Muscle layer of duodenum (tissue), 2 donors: Measurements from ENCODE around the gene DPH7.
"Not testable (repeated sequence)": the region's sequence is repeated elsewhere in the genome, so short reads cannot be mapped to it uniquely, and the experiment has no call there.

Experiments
- H3K27ac ChIP-seq: one replicate; pipeline ENCODE4 v1.7.0; 2013; ENCODE audit warnings: mild to moderate bottlenecking, low read length
- H3K27me3 ChIP-seq: one replicate; pipeline ENCODE4 v1.7.0; 2013; ENCODE audit warnings: low read depth, mild to moderate bottlenecking, control low read depth, low read length
- H3K36me3 ChIP-seq, 2 donors: one replicate each; pipeline ENCODE4 v1.7.0; 2013; ENCODE audit warnings: low read length in 2 of 2, control low read depth in 1 of 2, mild to moderate bottlenecking in 1 of 2; ENCODE audit not compliant: insufficient read depth in 2 of 2, control insufficient read depth in 1 of 2
- H3K4me1 ChIP-seq, 2 donors: one replicate each; pipeline ENCODE4 v1.7.0; 2013; ENCODE audit warnings: low read length in 2 of 2, mild to moderate bottlenecking in 2 of 2, control low read depth in 1 of 2, moderate library complexity in 1 of 2; ENCODE audit not compliant: insufficient read depth in 2 of 2, control insufficient read depth in 1 of 2
- H3K4me3 ChIP-seq, 2 donors: one replicate each; pipeline ENCODE4 v1.7.0; 2013; ENCODE audit warnings: low read length in 2 of 2, low read depth in 1 of 2, mild to moderate bottlenecking in 1 of 2
- H3K9me3 ChIP-seq, 2 donors: one replicate each; pipeline ENCODE4 v1.7.0; 2013; ENCODE audit warnings: low read length in 2 of 2, control low read depth in 1 of 2, mild to moderate bottlenecking in 1 of 2; ENCODE audit not compliant: control insufficient read depth in 1 of 2
- donor health status: healthy.

The DPH7 gene

DNA sequence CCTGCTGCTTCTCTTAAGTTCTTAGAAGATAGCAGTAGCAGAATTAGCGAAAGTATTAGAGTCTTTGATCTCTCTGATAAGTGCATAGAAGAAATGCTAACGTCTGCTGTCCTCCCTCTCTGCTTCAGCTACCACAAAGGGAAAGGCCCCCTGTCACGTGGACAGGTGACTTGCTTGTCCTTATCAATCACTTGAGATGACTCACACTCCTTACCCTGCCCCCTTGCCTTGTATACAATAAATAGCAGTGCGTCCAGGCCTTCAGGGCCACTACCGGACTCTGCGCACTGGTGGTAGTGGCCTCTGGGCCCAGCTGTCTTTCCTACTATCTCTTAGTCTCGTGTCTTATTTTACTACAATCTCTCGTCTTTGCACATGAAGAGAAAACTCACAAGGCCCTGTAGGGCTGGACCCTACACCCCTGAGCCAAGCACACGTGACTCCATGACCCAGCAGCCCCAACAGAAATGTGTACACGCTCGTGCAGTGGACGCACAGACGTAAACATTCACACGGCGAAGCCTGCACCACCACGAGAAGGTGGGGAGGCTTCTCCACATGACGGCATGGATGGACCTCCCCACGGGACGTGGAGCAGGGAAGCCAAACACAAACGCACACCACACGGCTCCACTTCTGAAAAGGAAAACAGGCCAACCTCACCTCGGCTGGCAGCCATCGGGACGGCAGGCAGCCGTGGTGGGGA is 66.8 kb downstream of the DPH7 start:
- H3K27me3 ChIP-seq, result no peaks in the 10 kb centered on the region
- no peaks in the 10 kb centered on the region for H3K36me3 ChIP-seq
- H3K9me3 ChIP-seq, result no peaks in the 10 kb centered on the region
- no peak overlapping the region for H3K4me3 ChIP-seq
- no peak overlapping the region for H3K27ac ChIP-seq
- H3K4me1 ChIP-seq, result no peaks in the 10 kb centered on the region

DNA sequence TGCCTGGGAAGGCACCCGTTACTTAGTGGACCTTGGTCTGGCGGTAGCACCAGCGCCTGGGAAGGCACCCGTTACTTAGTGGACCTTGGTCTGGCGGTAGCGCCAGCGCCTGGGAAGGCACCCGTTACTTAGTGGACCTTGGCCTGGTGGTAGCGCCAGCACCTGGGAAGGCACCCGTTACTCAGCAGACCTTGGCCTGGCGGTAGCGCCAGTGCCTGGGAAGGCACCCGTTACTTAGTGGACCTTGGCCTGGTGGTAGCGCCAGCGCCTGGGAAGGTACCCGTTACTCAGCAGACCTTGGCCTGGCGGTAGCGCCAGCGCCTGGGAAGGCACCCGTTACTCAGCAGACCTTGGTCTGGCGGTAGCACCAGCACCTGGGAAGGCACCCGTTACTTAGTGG is 67.6 kb downstream of the DPH7 start:
- not testable (repeated sequence) for H3K4me3 ChIP-seq, H3K4me1 ChIP-seq, H3K36me3 ChIP-seq, H3K27me3 ChIP-seq, H3K27ac ChIP-seq, H3K9me3 ChIP-seq

DNA sequence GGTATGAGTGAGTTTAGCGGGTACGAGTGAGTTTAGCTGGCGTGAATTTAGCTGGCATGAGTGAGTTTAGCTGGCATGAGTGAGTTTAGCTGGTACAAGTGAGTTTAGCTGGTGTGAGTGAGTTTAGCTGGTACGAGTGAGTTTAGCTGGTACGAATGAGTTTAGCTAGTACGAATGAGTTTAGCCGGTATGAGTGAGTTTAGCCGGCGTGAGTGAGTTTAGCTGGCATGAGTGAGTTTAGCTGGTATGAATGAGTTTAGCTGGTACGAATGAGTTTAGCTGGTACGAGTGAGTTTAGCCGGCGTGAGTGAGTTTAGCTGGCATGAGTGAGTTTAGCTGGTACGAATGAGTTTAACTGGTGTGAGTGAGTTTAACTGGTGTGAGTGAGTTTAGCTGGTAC is 69.5 kb downstream of the DPH7 start:
- no peak overlapping the region for H3K4me3 ChIP-seq
- H3K27ac ChIP-seq, result no peak overlapping the region
- no peaks in the 10 kb centered on the region for H3K4me1 ChIP-seq
- no peaks in the 10 kb centered on the region for H3K9me3 ChIP-seq
- no peaks in the 10 kb centered on the region for H3K36me3 ChIP-seq
- no peaks in the 10 kb centered on the region for H3K27me3 ChIP-seq

DNA sequence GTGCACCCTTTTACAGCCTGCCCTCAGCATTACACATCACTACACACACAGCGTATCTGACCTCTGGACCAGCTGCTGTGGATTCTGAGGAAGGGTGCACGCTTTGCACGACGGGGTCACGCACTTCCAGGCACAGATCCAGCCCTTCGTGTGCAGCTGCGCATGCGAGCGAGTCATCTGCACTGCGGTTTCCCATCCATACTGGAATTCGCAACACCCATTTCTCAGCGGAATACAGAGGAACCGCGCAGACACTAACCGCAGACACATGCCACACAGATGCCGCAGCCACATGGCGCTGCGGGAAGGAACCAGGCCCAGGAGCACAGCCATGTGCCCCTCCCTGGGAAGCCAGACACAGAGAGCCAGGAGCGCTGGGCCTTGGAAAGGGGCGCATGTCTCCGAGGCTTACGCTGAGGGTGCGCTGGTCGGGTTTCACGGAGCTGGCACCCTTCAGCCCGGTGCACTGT is 72.0 kb downstream of the DPH7 start:
- no peak overlapping the region for H3K4me3 ChIP-seq
- H3K27ac ChIP-seq, result no peak overlapping the region
- no peaks in the 10 kb centered on the region for H3K4me1 ChIP-seq
- H3K27me3 ChIP-seq, result no peaks in the 10 kb centered on the region
- H3K9me3 ChIP-seq, result no peaks in the 10 kb centered on the region
- no peaks in the 10 kb centered on the region for H3K36me3 ChIP-seq

DNA sequence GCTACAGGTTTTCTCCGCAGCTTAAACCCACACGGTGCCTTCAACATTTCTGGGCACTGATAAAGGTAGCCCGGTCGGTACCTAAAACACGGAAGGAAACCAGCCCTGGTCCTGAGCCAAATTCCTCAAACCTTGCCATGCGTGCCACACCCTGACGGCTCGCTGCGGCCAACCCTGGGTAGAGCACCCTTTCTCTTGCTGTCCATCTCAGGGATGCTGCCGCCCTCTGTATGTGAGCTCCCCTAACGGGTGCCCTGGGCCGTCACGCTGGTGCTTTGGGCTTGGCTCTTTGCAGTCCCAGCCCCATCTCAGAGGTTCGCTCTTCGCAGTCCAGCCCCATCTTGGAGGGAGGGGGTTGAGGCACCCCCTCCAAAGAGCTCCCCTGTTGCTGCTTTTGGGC is 72.5 kb downstream of the DPH7 start:
- Histone ChIP-seq H3K27ac (no peak overlapping the region), H3K36me3 (no peaks in the 10 kb centered on the region), H3K27me3 (no peaks in the 10 kb centered on the region), H3K4me3 (no peak overlapping the region), H3K9me3 (no peaks in the 10 kb centered on the region), H3K4me1 (no peaks in the 10 kb centered on the region)

DNA sequence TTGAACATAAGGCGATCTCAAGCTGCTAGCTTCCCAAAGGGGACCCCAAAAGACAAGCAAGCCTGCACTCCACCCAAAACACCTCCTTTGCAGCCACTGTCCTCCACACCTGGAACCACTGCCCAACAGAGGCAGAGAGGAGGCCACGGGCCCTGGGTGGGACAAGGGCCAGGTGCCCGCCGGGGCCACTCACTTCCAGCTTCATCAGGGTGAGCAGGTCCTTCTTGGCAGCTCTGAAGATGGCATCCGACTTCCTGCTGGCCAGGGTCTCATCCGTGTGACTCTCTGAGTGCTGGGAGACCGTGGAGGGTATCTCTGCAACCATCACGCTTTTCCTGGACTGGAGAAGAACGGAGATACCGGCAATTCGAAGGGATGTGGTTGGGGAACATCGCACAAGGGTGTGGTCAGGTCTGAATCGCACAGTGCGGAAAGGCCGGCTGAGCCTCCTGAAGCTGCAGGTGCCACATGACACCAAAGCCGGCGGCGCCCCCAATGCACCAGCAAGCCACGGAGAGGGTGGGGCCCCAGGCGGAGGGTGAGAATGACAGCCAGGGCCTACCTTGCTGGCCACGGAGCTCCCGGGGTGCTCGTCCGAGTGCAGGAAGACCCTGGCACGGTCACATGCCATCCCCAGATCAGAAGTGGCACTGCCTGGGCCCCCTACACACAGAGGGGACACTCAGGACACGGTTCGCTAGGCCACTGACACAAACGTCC is 73.1 kb downstream of the DPH7 start:
- no peaks in the 10 kb centered on the region for H3K4me1 ChIP-seq
- no peaks in the 10 kb centered on the region for H3K9me3 ChIP-seq
- no peaks in the 10 kb centered on the region for H3K36me3 ChIP-seq
- H3K4me3 ChIP-seq, result no peak overlapping the region
- no peaks in the 10 kb centered on the region for H3K27me3 ChIP-seq
- H3K27ac ChIP-seq, result no peak overlapping the region
